GM12878 (cell line): Measurements from ENCODE around the gene PPT2. TPM values are rescaled to one million over a fixed set of nuclear protein-coding genes. Genes with fewer than 3 reads are reported as not detected.

ENCODE experiments used
- CTCF ChIP-seq, 3 experiments: IDR thresholded peaks in 2 of 3; conservative IDR thresholded peaks in 1 of 3; 2 replicates each; pipeline ENCODE4 v1.5.1; 2011; ENCODE audit warnings: low read depth in 3 of 3, low read length in 3 of 3, mild to moderate bottlenecking in 3 of 3, control low read depth in 2 of 3, moderate library complexity in 2 of 3, inconsistent platforms in 1 of 3, mixed read lengths in 1 of 3; ENCODE audit not compliant: control insufficient read depth in 2 of 3, insufficient read depth in 1 of 3; ENCODE audit errors: extremely low read depth in 1 of 3
- E2F4 ChIP-seq: IDR thresholded peaks from 2 replicates; pipeline ENCODE4 v1.6.1; 2012; ENCODE audit warnings: low read depth, low read length, improper control_type of control experiment
- EGR1 ChIP-seq, 2 experiments: IDR thresholded peaks; 1 replicate in 1 of 2; 2 replicates in 1 of 2; pipeline ENCODE4 v1.6.1; 2011 to 2012; ENCODE audit warnings: low read depth in 2 of 2, low read length in 2 of 2, borderline replicate concordance in 1 of 2, mild to moderate bottlenecking in 1 of 2, moderate library complexity in 1 of 2
- ELK1 ChIP-seq: IDR thresholded peaks from 2 replicates; pipeline ENCODE4 v1.6.1; 2012; ENCODE audit warnings: low read depth, low read length, improper control_type of control experiment
- PAX5 ChIP-seq: IDR thresholded peaks from 2 replicates; pipeline ENCODE4 v1.6.1; 2011; ENCODE audit warnings: low read depth, low read length, borderline replicate concordance
- ZBTB40 ChIP-seq: fragments of 450-650 bp; IDR thresholded peaks from 2 replicates; pipeline ENCODE4 v1.6.1; 2016; ENCODE audit warnings: mild to moderate bottlenecking, moderate library complexity, borderline replicate concordance
- polyA plus RNA-seq, 11 experiments: library from polyadenylated mRNA; depleted of rRNA in 4 of 11; unstranded in 6 of 11; stranded (reverse) in 5 of 11; fragments of >200 nt; fragmentation: Nextera tagmentation in 4 of 11; fragmentation: Illumina TruSeq in 1 of 11; extraction: Ambion mirVana in 4 of 11; extraction: Trizol in 1 of 11; gene quantifications; 1 replicate in 1 of 11; 2 replicates in 10 of 11; pipeline versions ENCODE4 v1.2.1 to v1.2.3, GENCODE V29; 2011 to 2016; ENCODE audit warnings: inconsistent platforms in 2 of 11, missing spikeins in 2 of 11, low read depth in 1 of 11
- total RNA-seq, 4 experiments: library from RNA; depleted of rRNA in 3 of 4; stranded (reverse); fragments of >200 nt in 3 of 4; fragmentation: Illumina TruSeq in 1 of 4; extraction: Trizol in 1 of 4; gene quantifications; 2 replicates each; pipeline versions ENCODE4 v1.2.1 to v1.2.3, GENCODE V29; 2013 to 2021

The PPT2 gene
- total and polyA plus RNA-seq, 10 of the 15 experiments (the other 5 are each of a cell fraction or from before 2014, with no cell fraction given) = 1.3 to 25.5 (median 5.5) TPM

GRCh38 chr6:32132110-32132509 is 21.8 kb upstream of the PPT2 start (continued):
- TF ChIP-seq E2F4 (no peak), ZBTB40 (no peak), EGR1 (IDR thresholded peaks at IDR 0.05; ENCODE audit: borderline replicate concordance in 1 of 2, low read depth in 2 of 2, low read length in 2 of 2) (no peak), ELK1 (no peak), CTCF (IDR thresholded peaks at IDR 0.05 in 2 of 3, conservative IDR thresholded peaks at IDR 0.05 in 1 of 3; ENCODE audit: control insufficient read depth in 2 of 3, extremely low read depth in 1 of 3, insufficient read depth in 1 of 3, low read depth in 3 of 3, low read length in 3 of 3) (no peak), PAX5 (no peak)
